Measurements from ENCODE around the gene TAT.
"Not testable (repeated sequence)": the region's sequence is repeated elsewhere in the genome, so short reads cannot be mapped to it uniquely, and the experiment has no call there.

TAT gene

DNA sequence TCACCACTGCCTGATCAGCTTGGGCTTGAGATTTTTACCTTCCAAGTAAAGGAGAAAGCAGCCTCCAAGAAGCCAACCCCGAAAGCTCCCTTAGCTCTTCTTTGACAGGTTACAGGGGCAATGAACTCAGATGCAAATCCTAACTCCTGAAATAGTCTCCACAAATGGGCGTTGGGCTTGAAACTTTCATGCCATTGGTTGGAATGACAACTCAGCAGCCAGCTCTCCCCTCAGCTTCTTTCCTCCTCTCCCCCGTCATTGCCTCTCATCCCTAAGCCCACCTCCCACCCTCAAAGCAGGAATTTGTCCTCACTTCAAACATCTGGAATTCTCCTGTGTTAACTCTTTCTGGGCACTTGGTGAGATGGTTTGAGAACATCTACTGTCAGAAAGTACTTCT lies at the start of gene TAT:
TAT (minus strand) TSS at position 122 of the 400 bp plus-strand sequence. CDS start 677 bp downstream, outside the sequence.
- no peak for DNase-seq

DNA sequence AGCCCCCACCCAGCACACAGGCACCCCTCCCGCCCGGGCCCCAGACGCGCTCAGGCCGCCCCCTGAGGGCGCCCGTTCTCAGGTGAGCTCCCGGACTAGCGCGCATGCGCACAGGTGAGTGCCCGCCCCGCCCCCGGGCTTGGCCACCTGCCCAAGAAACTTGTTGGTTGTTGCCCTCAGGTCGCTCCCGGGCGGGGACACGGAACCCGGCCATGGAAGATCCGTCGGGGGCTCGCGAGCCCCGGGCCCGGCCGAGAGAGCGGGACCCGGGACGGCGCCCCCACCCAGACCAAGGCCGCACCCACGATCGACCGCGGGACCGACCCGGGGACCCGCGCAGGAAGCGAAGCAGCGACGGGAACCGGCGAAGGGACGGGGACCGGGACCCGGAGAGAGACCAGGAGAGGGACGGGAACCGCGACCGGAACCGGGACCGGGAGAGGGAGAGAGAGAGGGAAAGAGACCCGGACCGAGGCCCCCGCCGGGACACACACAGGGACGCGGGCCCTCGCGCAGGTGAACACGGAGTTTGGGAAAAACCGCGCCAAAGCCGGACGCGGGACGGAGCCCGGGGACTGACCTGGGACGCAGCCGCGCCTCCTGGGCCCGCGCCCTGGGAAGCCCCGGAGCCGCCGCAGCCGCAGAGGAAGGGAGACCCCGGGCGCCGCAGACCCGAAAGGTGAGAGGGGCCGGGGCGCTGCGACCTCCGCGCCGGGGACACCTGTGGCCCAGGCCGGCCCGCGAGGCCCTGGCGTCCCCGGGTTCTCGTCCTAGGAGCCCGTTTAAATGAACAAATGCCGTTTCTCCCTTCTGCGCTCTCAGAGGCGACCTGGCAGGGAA lies 49.3 kb upstream of the TAT start, which contains the start of gene MARVELD3:
MARVELD3 (plus strand) TSS at position 167 of the 840 bp plus-strand sequence; CDS start at position 213, 46 bp downstream.
- no peak for DNase-seq

DNA sequence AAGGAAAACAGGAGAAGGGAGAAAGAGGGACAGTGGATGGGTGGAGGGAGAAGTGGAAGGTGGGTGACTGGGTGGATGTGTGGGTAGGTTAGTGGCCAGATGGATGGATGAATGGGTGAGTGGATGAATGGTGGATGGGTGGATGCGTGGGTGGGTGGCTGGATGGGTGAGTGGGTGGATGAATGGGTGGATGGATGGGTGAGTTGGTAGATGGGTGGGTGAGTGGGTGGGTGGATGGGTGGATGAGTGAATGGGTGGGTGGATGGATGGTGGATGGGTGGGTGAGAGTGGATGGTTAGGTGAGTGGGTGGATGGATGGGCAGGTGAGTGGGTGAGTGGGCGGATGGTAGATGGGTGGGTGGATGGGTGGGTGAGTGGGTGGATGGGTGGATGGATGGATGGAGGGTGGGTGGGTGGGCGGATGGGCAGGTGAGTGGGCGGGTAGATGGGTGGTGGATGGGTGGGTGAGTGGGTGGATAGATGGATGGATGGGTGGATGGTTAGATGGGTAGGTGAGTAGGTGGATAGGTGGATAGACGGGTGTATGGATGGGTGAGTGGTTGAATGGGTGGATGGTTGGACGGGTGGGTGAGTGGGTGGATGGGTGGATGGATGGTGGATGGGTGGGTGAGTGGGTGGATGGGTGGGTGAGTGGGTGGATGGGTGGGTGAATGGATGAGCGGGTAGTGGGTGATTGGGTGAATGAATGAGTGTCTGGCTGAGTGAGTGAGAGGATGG lies 48.4 kb upstream of the TAT start:
- no peak for DNase-seq

DNA sequence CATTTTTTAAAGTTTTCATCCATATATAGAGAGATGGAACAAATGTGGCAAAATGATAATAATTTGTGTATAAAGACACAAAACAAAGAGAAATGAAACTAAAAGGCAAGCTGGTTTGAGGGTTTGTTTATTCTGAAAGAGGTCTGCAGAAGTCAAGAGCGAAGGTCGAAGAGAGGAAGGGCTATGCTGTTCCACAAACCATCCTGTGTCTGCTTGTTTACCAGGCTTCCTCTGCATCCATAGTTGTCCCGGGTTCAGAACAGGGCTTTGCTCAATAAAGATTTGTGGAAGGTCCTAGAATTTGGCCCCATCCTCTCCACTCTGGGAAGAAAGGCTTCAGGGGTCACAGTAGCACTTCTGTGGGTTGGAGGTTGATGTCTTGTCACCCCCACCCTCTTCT lies 46.7 kb upstream of the TAT start:
- no peak for DNase-seq

DNA sequence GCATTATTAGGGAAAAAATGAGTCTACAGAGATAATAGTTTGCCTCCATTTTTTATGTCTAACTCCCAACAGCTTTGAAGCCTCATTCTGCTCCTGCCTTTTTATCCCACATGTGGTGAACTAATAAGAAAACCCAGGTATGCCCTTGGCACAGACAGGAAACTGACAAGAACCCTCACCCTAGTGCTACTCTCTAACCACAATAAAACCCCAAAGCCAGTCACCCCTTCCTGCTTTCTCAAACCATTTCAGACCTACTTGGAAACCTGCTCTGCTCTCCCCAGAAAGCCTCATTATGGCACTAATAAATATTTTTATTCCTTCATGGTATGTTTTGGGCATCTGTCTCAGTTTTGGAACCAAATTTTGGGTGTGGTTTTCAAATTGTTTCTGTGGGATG lies 45.2 kb upstream of the TAT start:
- DNase-seq = no peak

DNA sequence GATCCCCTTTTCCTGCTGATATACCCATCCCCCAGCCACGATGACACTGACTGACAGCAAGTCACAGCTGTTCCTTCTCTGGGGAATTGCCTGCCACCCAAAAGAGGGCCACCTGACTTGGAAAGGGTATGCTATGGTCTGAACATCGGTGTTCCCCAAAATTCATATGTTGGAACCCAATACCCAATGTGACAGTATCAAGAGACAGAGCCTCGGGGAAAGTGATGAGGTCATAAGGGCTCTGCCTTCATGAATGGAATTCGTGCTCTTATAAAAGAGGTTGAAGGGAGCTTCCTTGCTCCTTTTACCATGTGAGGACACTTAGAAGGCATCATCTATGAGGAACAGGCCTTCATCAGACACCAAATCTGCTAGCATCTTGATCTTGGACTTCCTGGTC lies 41.5 kb upstream of the TAT start:
- DNase-seq = no peak

DNA sequence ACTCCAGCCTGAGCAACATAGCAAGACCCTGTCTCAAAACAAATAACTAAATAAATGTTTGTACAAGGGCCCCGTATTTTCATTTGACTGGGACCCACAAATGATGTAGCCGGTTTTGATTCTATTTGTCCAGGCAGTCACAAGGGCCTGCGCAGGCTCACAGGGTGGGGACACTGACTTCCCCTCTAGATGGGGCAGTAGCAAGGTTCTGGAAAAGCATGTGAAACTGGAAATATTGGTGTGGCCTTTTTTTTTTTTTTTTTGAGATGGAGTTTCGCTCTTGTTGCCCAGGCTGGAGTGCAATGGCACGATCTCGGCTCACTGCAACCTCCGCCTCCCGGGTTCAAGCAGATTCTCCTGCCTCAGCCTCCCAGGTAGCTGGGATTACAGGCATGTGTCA lies 38.1 kb upstream of the TAT start:
- not testable (repeated sequence) for DNase-seq

DNA sequence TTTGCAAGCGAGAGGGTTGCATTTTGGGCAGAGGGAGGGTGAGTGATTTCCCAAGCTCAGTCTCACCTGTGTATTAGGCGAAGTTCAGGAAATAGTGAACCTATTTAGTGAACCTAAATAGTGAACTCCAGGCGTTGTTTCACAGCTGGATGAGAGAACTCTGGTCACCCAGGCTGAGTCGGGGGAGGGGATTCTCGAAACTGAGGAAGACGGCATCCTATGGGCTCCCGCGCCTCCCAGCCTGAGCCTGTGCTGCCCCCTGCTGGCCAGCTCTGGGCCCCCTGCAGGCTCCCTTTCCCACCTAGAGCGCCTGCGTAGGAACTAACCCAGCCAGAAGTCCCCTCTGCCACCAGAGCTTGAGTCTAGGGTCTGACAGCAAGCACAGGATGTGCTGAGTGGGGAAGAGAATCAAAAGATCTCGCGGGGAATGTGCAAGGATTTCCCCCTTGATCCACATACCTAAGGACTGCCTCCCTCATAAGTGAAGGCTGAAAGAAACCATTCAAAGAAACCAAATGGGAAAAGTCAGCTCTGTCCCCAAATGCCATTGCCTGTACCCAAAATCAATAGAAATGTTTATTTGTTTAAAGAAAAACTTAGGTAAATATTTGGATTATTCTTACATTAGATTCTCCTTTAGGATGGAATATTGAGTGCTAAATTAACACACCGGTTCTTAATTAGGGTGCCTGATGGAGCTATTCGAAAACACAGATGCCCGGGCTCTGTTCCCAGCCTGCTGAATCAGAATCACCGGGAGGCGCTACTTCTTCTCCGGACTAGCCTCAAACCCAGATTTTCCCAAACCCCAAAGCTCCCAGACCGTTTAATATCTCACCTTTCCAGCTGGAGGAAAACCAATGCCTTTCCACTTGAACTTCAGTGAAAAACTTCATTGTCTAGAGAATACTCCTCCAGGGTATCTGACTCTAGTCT lies 34.3 kb upstream of the TAT start:
- peak; percentile 79 for DNase-seq

DNA sequence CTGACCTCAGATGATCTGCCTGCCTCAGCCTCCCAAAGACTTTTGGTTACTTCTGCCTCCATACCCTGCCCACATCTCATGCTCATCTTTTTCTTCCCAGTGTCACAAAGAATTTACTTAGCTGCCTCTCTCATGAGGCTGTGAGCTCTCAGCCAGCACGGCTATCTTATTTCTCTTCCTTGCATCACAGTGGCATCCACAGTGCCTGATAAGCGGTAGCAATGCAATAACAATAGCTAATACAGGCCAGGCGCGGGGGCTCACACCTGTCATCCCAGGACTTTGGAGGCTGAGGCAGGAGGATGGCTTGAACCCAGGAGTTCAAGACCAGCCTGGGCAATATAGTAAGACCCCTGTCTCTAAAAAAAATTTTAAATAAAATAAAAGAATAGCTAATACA lies 33.6 kb upstream of the TAT start:
- no peak for DNase-seq

DNA sequence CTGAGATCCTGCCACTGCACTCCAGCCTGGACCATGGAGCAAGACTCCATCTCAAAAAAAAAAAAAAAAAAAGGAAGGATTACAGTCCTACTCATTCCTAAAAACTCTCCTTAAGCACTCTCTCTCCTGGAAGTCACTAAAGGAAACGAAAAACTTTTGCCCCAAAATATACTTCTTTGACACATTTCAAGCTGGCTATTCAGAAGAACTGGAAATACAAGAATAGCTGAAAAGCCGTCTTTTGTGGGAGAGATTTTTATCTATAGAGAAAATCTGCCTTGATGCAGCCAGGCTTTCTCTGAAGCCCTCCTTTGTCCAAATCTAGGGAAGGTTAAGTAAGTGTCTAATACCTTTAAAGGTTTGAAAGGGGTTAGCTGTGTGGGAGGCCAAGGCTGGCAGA lies 32.2 kb upstream of the TAT start:
- DNase-seq = no peak

DNA sequence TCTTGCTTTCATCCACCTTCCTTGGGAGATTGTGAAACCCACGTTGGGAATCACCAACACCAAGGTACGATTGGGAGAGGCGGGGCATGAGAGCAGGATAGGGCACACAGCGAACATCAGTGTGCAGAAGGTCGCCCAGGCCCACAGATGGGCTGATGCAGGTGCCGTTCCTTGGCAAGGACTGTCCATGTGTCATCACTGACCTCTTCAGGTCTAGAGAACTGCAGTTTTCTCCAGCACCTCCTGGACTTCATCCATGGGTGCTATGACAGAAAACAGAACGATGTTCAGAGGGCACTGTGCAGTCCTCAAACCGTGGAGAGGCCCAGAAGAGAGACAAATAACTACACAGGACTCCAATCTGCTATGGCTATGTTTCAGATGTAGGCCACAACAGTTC lies 23.9 kb upstream of the TAT start:
- no peak for DNase-seq

DNA sequence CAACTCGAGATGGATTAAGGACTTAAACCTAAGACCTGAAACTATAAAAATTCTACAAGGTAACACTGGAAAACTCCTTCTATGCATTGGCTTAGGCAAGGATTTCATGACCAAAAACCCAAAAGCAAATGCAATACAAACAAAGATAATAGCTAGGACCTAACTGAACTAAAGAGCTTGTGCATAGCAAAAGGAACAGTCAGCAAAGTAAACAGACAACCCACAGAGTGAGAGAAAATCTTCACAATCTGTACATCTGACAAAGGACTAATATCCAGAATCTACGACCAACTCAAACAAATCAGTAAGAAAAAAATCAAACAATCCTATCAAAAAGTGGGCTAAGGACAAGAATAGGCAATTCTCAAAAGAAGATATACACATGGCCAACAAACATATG lies 21.5 kb upstream of the TAT start:
- not testable (repeated sequence) for DNase-seq

DNA sequence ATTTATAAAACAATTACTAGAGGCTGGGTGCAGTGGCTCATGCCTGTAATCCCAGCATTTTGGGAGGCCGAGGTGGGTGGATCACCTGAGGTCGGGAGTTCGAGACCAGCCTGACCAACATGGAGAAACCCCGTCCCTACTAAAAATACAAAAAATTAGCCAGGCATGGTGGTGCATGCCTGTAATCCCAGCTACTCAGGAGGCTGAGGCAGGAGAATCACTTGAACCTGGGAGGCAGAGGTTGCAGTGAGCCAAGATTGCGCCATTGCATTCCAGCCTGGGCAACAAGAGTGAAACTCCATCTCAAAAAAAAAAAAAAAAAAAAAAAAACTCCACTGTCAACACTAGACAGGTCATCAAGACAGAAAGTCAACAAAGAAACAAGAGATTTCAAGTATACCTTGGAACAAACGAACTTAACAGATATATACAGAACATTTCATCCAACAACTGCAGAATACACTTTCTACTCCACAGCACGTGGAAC lies 18.5 kb upstream of the TAT start:
- DNase-seq = not testable (repeated sequence)

DNA sequence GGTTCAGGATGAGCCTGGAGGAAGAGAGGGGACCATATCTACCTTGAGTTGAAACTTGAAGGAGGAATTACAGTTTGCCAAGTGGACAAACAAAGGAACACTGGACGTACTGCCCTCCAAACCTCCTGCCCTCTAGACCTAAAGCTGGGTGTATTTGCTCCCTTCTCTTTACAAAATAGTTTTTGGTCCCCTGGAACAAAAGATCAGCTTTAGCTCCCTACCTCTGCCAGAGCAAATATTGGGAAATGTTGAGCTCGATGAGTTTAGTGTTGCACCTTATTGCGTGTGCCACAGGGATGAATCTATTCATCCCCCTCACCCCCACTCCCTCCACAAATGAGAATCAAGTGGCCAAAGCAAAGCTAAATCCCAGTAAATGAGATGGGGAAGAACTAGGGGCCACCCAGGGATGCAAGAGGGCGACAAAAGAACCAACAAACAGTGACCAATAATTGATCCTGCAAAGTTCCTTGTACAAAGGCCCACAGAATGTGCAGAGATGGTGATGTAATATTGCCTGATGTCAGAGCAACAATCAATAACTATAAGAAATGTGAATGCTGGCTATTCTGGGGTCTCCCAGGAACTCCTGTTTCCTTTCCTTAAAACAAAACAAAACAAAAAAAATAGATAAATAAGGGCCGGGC lies 17.2 kb upstream of the TAT start:
- DNase-seq = no peak

DNA sequence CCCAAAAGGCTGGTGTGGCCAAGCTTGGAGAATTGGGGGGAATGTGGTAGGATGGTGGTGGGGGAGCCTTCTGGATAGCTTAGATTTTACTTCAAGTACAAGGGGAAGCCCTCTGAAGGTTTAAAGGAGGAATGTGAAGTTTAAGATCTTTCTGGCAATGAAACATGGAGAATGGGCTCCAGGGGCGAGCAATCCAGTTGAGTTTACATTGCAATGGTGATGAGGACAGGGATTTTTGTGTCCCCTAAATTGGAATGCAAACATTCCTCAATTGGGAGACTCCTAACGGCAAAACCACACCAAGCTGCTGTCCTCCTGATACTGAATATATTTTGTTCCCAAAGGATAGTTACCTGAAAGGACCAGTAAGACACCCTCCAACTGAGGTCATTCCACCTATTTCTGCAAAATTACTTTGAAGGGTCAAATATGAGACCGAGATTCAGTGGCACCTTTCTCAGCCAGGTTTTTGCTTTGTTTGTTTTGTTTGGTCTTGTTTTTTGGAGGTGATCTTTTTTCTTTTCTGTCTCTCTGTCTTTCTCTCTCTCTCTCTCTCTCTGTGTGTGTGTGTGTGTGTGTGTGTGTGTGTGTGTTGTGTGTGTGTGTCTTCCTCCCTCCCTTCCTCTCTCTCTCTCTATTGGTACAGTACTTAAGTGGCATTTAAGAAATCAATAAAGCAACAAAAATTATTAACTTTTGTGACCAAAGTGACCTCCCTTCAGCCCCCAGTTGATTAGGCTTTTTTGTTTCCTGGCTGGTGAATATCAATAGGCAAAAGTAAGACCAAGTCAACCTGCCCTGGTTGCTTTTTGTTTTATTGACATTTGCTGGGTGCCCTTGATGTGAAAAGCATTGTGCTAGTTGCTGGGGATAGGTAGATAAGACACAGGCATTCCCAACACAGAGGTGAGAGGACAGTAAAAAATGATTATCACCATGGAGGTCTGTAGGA lies 16.4 kb upstream of the TAT start:
- DNase-seq = no peak

DNA sequence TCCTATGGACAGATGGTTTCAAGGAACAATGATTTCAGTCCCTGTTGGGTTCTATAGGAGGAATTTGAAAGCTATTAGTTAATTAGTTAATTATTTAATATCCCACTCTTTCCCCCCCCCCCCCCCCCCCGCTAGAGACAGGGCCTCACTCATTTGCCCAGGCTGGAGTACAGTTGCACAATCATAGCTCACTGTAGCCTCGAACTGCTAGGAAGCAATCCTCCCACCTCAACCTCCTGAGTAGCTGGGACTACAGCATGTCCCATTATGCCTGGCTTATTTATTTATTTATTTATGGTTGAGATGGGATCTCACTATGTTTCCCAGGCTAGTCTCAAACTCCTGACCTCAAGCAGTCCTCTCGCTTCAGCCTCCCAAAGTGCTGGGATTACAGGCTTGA lies 15.0 kb upstream of the TAT start:
- DNase-seq = no peak

DNA sequence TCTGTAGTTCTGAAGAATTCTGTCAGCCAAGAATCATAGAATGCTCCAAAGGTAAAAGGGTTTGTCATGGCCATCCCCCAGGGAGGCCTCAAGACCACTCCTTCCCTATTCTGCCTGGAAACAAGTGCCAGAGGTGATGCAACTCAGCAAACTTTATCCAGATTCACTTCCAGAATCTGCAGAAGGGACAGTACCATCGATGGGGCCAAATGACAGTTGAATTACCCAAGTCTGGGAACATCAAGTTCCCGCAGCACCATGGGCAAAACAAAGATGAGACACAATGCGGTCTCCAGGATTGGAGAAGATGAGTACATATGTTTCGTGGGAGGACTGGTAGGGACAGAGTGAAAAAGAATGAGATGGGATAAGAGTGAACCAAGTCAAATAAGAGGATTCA lies 13.7 kb upstream of the TAT start:
- no peak for DNase-seq

DNA sequence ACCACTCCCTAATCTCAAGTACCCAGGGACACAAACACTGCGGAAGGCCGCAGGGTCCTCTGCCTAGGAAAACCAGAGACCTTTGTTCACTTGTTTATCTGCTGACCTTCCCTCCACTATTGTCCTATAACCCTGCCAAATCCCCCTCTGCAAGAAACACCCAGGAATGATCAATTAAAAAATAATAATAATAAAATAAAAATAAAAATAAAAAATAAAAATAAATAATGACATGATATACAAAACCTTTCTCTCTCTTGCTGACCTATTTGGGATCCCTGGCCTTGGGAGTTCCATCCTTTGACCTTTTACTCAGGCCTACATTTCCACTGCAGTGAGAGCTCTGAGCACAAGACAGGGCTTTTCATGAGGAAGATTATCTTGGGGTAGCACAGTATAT lies 13.2 kb upstream of the TAT start:
- DNase-seq = not testable (repeated sequence)

DNA sequence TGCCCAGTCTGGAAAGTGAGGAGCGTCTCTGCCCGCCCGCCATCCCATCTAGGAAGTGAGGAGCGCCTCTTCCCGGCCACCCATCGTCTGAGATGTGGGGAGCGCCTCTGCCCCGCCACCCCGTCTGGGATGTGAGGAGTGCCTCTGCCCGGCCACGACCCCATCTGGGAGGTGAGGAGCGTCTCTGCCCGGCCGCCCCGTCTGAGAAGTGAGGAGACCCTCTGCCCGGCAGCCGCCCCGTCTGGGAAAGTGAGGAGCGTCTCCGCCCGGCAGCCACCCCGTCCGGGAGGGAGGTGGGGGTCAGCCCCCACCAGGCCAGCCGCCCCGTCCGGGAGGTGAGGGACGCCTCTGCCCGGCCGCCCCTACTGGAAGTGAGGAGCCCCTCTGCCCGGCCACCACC lies 12.4 kb upstream of the TAT start:
- not testable (repeated sequence) for DNase-seq

DNA sequence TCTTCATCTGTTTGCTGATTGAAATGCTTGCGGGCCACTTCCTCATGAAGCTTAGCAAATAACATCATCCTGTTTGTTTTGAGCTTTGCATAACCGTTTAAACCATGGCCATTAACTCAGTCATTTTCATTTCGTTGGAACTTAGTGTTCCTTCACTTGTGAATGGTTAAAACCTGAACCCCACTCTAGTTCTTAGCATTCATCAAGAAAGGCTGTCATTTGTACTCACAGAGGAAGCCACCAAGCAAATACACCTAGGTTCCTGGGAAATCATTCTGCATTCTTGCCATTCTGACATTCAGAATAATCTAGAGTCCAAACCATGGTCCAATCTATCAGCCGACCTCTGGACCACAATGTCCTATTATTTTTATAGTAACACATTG lies 8.4 kb upstream of the TAT start:
- no peak for DNase-seq

All from hematopoietic multipotent progenitor cell treated with erythropoietin and hydrocortisone succinate and interleukin-3 and kit ligand, for 6 days (in vitro differentiated cells).